HG03135 (cell line): ENCODE data around the gene ZSWIM5.
"Not testable (repeated sequence)": the region's sequence is repeated elsewhere in the genome, so short reads cannot be mapped to it uniquely, and the experiment has no call there.

Experiments used
- ATAC-seq: cut with Tn5 transposase; IDR thresholded peaks from one replicate; pipeline ENCODE4 v1.9.1; 2021; ENCODE audit warnings: mild to moderate bottlenecking, moderate library complexity; ENCODE audit not compliant: unreplicated experiment

The ZSWIM5 gene

DNA sequence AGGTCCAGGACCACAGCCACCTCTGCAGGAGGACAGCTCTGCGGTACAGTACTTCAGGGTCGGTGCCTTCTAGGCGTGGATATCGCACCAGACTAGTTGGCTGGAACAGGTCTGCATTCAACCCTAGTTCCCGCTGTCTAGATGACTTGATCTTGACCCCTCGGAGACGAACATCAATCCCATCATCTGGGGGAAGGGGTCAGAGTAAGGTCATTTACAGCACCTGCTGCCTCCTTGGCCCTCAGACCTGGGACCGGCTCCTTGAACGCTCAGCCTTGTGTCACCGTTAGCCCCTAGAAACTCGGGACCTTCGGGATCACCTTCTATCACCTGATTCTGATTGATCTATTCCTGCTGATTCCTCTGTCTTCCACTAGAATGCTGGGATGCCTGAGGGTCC, 197.9 kb downstream of the ZSWIM5 start:
- ATAC-seq: no peak

DNA sequence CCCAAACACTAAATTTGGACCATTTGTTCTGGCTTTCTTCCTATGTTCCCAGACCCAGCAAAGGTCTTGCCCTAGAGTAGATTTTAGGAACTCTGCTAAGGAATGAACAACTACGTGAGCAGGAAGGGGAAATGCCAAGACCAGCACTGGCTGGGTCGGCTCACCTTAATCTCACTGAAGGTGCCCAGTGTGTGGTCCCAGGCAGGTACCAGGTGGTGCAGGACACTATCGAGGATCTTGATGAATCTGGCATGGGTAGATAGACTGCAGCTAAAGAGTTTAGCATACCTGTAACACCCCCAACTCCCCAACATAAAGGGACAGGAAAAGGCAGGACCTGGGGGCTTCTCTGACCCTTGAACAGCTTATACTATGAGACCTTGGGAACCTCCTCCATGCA, 198.3 kb downstream of the ZSWIM5 start:
- no peak for ATAC-seq

DNA sequence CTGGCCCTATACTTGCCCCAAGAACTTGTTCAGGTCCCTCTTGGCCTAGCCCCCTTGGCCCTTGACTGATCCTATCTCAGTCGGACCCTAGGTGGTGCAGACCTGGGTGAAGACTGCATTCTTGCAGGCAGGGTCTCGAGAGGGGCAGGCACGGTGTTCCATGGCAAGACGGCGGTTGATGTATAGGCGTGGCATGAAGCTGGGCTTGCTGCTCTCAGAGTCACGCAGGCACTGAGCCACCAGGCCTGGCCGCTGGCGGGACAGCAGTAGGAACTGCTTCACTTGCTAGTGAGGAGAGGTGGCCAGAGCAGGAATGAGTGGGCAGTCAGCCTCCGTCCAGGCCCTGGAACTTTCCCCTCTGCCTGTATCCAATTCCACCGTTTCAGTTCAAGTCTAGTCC, 199.1 kb downstream of the ZSWIM5 start:
- no peak for ATAC-seq

DNA sequence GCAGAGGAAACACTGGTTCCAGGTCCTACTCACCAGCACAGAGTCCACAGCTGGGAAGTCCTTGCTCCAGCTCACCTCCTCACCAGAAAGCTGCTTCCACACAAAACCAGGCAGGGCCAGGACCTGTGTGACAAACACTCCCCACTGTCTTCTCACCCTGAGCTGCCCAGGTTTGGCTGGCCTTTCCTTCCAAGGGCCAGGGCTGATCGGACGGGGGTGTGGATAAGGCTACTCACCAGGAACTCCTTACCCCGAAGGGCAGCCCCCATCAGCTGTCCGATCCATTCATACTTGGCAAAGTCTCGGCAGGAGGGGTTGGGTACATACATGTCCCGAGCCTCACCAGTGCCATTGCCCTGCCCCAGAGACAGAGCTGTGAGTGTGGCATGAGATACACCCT, 200.6 kb downstream of the ZSWIM5 start:
- no peak for ATAC-seq

DNA sequence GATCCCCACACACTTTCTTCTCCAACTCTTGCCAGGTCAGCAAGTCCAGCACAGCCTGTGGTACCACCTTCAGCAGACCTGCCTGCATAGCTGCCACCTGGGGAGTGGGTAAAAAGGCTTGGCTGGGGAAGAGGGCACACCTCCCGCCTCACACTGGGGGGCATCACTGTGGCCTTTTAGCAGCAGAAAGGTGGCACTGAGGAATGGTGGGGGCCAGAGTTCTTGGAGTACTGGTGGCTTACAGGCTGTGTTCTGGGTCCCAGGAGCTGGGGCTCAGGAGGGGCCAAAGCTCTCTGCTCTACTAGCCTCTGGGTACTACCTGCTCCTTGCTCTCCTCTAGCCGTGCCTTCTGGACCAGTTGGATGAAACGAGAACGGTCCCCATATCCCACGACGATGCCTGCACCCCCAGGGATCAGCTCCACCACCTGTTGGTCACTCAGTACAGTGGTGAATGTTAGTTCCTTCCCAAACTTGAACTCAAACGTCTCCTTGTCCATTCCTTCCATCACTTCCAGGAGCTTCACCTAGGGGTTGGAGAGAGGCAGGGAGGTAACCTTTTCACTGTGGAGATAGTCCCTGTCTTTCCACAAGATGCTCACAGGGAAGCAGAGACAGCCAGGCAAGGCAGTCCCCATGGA, 202.0 kb downstream of the ZSWIM5 start:
- no peak for ATAC-seq

DNA sequence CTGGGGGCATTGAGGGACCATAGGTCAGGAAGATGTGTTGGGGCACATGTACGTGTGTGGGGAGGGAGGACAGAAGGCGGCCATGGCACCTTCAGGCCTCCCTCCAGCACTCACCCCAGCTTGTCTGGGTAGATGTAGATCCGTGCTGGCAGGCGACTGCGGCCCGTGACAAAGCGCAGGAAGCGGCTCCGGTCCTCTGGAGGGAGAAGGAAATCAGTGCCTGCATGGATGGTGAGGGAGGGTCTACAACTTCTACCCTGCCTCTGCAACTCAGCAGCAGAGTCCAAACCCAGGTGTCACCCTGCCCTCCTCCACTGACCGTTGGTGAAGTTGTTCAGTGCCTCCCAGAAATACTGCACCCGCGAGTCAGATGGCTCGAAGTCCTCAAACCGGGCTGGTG, 202.7 kb downstream of the ZSWIM5 start:
- ATAC-seq: no peak

DNA sequence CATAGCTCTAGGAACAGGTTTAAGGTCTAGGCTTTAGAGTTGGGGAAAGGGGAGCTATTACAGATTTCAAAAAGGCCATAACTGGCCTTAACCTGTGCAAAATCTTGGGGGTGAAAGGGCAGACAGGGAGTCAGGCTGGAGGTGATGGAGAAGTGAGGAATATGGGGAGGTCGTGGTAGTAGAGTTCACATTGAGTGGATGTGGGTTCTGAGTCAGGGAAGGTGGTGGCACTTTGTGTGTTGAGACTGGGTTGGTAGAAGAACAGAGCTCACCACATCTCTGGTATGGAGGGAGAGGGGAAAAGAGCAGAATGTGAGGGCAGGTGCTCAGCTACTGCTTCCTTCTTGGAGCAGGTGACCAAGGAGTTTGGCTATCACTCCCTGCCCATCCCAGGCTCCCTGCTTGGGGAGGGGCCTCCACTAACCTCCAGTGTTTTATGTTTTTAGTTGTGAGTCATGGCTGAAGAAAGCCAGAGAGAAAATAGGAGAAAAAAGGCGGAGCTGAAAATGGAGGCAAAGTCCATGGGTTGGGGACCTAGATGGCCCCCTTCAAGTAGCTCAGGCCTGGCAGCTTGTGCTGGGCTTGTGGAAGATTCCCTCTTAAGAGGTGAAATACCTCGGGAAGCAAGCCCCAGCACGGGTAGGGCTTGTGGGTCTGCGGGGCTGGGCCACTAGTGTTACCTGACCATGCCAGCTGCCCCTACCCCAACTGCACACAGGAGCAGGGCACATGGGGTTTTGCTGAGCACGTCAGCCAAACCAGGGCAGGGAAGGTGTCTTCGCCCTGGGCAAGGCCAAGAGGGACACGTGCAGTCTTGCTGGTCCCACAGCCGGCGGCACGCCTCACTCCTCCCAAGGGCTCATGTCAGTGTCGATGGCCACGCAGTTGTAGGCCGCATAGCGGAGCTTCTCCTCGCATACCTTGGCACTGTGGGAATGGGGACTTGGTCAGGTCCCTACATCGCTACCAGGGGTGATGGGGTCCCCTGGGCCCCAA, 203.5 kb downstream of the ZSWIM5 start:
- ATAC-seq: no peak

DNA sequence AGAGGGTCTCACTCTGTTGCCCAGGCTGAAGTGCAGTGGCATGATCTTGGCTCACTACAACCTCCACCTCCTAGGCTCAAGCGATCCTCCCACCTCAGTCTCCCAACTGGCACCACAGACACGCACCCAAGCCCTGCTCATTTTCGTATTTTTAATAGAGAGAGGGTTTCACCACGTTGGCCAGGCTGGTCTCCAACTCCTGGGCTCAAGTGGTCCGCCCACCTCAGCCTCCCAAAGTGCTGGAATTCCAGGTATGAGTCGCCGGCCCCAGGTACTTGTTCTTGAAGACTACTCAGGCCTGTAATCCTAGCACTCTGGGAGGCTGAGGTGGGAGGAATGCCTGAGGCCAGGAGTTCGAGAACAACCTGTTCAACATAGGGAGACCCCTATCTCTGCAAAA, 204.8 kb downstream of the ZSWIM5 start:
- ATAC-seq: not testable (repeated sequence)

DNA sequence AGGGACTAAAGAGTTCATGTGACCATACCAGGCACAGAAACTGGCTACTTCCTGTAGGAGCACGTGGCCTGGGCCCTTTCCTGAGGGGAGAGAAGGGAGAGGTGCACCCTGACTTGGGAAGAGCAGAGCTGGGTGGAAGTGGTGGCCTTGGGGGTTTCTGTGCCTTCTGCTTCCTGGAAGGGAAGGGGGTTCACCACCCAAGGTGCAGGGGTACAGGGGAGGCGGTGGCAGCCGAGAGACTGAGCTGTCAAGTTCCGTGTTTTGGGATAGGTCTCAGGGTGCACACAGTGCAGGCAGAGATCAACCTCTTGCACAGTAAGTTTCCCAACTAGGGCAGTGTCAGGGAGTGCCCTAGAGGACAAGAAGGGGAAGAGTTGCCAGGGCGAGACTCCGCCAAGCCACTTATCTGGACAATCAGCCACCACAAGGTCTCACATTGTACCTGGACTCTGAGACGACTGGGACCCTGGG, 205.4 kb downstream of the ZSWIM5 start:
- no peak for ATAC-seq

DNA sequence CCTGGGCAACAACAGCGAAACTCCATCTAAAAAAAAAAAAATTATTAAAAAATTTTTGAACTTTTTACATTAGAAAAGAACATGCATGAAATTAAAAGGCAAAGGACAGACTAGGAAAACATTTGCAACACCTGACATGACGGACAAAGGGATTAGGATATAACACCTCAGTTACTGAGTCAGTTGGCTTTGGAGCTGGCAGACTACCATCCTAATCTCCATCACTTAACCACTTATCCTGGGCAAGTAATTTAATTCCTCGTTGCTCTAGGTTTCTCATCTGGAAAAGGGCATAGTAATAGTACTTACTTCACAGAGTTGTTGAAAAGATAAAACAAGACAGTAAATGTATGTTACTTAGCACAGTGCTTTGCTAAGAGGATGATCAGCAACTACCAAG, 207.2 kb downstream of the ZSWIM5 start:
- ATAC-seq: no peak

DNA sequence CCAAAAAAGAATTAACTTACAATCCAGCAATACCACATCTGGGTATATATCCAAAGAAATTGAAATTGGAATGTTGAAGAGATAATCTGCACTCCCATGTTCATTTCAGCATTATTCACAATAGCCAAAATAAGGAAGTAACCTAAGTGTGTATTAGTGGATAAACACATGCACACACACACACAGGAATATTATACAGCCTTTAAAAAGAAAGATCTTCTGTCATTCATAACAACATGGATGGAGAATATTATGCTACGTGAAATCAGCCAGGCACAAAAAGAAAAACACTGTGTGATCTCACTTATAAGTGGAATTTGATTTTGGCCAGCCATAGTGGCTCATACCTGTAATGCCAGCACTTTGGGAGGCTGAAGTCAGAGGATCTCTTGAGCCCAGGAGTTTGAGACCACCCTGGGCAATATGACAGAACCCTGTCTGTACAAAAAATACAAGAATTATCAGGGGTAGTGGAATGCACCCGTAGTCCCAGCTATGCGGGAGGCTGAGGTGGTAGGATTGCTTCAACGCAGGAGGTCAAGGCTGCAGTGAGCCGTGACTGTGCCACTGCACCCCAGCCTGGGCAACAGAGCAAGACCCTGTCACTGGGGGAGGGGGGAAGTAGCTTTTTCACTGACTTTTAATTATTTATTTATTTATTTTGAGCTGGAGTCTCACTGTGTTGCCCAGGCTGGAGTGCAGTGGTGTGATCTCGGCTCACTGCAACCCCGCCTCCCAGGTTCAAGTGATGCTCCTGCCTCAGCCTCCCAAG, 210.8 kb downstream of the ZSWIM5 start:
- no peak for ATAC-seq

DNA sequence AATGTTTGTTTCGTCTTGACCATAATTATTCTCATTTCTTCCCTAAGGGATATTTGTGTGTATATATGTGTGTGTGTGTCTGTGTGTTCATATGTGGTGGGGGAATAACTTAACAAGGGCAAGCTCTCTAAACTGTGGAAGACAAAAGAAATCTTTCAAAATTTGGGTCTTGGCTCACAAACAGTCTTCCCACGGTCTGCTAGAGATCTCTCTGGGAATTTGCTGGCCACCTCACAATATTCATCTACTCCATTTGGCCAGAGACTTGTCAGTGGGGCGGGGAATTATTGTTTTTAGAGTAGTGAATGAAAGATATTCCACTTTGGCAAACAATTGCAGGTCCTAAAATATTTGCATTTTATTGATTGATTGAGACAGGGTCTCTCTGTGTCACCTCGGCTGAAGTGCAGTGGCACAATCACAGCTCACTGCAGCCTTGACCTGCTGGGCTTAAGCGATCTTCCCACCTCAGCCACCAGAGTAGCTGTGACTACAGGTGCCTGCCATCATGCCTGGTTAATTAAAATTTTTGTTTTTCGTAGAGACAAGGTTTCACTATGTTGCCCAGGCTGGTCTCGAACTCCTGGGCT, 212.0 kb downstream of the ZSWIM5 start:
- no peak for ATAC-seq

DNA sequence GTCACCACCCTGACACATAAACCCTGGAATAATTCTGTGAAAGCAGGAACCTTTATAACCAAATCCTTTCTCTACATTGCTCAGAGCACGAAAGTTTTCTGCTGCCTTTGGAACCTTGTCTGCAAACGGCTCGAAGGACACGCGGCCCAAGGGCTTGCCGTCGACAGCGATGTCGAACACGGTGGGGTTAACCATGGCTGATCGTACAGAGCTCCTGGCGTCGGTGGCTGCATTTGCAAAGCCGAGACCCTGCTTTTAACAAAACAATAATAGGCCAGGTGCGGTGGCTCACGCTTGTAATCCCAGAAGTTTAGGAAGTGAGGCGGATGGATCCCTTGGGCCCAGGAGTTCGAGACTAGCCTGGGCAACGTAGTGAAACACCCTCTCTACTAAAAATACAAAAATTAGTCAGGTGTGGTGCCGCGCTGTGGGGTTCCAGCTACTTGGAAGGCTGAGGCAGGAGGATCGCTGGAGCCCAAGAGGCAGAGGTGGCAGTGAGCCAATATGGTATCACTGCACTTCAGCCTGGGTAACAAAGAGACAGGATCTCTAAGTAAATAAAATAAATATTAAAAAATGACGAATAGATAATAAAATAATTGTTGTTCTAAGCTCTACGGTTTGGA, 217.8 kb downstream of the ZSWIM5 start:
- ATAC-seq: no peak

DNA sequence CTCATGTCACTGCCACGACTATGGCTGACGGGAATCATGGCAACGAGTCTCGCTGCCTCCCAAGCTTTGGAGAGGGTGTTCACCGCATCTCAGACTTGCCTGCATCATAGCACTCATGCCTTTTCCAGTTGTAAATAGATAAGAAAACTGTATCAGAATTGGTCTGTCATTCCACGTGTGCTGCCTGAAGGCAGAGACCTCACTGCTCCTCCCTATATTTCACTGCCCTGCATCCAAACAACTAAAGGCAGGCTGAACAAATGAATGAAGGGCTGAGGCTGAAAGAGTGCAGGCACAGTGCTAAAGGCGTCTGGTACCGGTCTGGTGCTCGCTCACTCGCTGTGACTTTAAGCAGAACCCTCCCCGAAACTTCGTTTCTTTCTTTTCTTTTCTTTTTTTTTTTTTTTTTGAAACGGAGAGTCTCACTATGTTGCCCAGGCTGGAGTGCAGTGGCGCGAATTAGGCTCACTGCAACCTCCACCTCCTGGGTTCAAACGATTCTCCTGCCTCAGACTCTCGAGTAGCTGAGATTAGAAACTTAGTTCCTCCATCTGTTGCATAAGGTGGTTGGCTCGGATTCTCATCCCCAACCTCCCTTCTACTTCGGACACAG, 220.6 kb downstream of the ZSWIM5 start:
- ATAC-seq: peak; percentile 6

DNA sequence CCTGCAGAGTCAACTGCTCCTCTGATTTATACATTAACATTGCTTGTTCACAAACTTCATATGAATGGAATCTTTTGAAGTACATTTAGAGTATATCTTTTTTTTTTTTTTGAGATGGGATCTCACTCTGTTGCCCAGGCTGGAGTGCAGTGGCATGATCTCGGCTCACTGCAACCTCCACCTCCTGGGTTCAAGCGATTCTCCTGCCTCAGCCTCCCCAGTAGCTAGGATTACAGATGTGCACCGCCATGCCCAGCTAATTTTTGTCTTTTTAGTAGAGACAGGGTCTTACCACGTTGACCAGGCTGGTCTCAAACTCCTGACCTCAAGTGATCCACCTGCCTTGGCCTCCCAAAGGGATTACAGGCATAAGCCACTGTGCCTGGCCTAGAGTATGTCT, 229.0 kb downstream of the ZSWIM5 start:
- ATAC-seq: not testable (repeated sequence)

DNA sequence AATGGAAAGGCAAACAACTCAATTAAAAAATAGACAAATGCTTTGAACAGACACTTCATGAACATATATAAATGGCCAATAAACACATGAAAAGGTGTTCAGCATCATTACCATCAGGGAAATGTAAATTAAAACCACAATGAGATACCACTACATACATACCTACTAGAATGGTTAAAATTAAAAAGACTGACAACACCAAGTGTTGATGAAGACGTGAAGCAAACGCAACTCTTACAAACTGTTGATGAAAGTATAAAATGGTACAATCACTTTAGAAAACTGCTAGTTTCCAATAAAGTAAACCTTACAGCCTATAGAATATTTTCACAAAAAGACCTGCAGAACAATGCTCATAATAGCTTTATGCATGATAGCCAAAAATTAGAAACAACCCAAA, 230.2 kb downstream of the ZSWIM5 start:
- no peak for ATAC-seq

DNA sequence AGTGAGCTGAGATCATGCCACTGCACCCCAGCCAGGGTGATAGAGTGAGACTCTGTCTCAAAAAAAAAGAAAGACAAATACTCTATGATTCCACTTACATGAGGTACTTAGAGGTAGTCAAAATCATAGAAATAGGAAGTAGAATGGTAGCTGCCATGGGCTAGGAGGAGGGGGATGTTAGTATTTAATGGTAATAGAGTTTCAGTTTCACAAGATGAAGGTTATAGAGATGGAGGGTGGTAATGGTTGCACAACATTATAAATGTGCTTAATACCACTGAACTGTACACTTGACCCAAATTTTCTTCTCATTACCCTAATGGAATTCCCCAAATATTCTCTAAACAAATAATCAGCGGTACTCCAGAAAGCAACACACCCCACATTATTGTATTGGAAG, 232.8 kb downstream of the ZSWIM5 start:
- ATAC-seq: no peak

DNA sequence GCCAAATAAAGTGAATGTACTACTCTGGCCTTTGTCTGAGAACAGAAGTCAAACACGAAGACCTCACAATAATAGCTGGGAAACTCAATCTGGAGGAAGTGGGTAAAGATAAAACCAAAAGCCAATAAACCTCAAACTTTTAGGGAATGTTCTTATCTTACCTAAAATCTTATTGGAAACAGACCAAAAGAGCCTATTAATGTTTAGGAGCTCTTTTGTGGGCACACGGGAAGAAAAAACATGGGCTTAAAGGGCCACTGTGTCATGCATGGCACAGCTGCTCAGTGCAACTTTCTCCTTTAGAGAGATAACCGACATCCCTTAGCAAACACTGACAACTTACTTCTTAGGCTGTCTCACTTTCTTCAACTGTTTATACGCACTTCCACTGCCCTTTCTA, 236.1 kb downstream of the ZSWIM5 start:
- no peak for ATAC-seq
